Activated CD8-positive, alpha-beta memory T cell treated with anti-CD3 and anti-CD28 coated beads, Interleukin-2, amount 50 U/mL, for 1 hour (primary cell): ENCODE results near the gene SLC39A5.
"Not testable (repeated sequence)": the region's sequence is repeated elsewhere in the genome, so short reads cannot be mapped to it uniquely, and the experiment has no call there.

Experiments
- DNase-seq: peaks from one replicate; pipeline ENCODE4 v3.0.0-alpha.2; 2020; ENCODE audit errors: extremely low read depth

Gene SLC39A5

DNA sequence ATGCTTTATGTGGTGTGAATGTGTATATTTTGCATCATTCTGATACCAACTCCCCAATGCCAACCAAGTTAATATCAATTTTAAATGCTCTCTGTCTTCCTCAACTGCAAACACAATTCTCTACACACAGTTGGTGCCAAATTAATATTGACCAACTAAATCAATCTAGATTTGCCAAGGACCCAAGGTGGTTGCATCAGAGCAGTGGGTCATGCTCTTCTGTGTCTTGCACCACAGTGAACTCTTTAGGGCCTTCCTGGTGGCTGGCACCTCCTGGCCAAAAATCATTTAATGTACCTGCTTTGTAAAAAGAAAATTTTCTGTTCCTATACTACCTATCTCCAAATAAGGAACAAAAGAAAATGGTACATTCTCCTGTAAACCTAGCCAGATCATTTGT is 51.0 kb downstream of the SLC39A5 start:
- DNase-seq: no peak

DNA sequence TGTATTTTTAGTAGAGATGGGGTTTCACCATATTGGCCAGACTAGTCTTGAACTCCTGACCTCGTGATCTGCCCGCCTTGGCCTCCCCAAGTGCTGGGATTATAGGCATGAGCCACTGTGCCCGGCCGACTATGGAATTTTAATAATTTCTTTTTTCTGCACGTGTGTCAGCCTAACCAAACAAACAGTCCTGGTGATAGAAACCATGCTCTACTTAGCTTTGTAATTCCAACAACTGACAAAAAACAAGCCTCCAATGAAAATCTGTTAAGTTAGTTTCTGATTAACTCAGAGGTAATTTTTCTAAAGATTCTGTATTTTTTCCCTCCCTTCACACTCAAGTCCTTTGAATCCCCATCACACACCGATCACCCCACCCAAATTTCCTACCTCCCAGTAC is 52.2 kb downstream of the SLC39A5 start:
- DNase-seq: no peak

DNA sequence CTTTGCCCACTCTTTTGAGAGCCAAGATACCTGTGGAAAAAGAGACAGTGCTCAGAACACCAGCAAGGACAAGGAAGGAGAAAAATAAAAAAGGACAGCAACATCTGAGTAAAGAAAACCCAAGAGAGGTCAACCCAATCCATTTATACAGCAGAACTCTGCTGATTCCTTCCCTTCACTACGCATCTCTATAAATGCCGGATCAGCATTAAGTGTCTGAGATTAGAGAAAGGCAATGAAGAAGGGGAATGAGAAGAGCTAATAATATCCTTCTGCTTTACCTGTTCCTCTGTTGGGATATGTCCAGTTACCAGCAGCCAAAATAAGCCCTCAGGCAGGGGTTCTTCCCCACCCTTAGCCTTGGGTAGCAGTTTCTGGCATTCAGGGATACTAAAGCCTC is 52.7 kb downstream of the SLC39A5 start:
- DNase-seq: no peak

DNA sequence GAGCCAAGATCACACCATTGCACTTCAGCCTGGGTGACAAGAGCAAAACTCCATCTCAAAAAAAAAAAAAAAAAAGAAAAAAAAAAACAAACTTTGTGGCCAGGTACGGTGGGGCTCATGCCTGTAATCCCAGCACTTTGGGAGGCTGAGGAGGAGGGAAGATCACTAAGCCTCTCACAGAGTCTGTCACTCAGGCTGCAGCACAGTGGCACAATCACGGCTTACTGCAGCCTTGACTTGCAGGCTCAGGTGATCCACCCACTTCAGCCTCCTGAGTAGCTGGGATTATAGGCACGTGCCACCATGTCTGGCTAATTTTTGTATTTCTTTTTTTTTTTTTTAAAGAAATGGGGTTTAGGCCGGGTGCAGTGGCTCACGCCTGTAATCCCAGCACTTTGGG is 54.4 kb downstream of the SLC39A5 start:
- not testable (repeated sequence) for DNase-seq

DNA sequence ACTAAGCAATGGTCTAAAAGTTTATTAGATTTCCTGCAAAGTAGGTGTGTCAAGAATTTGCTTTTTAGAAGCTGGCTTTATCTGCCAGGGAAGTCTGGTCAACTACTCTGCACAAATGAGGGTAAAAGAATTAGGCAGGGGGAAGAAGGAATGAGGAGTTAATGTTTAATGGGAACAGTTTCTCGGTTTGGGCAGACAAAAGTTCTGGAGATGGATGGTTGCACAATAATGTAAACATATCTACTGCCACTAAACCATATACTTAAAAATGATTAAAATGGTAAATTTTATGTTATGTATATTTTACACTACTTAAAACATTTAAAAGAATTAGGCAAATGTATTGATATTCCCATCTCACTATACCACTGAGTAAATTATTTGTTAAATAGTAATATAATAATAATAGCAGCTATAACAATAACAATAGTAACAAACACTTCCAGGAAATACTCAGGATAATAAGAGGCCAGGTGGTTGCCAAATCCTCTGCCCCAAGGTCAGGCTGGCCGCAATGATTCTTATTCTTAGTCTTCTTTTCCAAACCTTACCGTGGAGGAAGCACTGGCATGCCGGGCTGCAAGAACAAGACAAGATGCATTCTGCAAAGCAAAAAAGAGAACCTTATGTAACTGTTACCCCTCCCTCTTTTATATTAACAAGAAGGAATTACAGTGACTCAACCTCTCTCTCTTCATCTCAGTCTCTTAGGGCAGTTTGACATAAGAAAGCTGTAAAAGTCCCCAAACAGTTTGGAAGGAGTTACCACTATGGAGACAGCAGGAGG is 56.4 kb downstream of the SLC39A5 start:
- no peak for DNase-seq
